ENCODE data around the gene RAC3.

Gene RAC3

GRCh38 chr17:82031303-82031884, at the start of gene RAC3:
RAC3 (plus strand) TSS chr17:82031678; CDS start chr17:82031762, 84 bp downstream.
- no peak within 1 kb of the TSS for H3K27ac ChIP-seq (ENCODE audit: low read depth, low read length, poor library complexity, severe bottlenecking)
- no peaks in the 10 kb centered on the region for H3K27me3 ChIP-seq (ENCODE audit: insufficient read depth, low read length)
- H3K9ac ChIP-seq (ENCODE audit: low read length) = peak within 1 kb of the TSS; percentile 73
- H3K4me3 ChIP-seq (ENCODE audit: low read depth, low read length, poor library complexity, severe bottlenecking) = peak within 1 kb of the TSS; percentile 73
- H3K79me2 ChIP-seq (ENCODE audit: insufficient read depth, low read length) = no peaks in the 10 kb centered on the region
- TF ChIP-seq EZH2 (IDR thresholded peaks at IDR 0.05; ENCODE audit: borderline replicate concordance, low read length) = no peak
- no peak for TF ChIP-seq CTCF (IDR thresholded peaks at IDR 0.05; ENCODE audit: low read length)
- peaks cover 7% of the 10 kb centered on the region; the same call in 1 of the 2 replicates for H3K36me3 ChIP-seq (ENCODE audit: insufficient read depth, low read length)
- H2AFZ ChIP-seq (ENCODE audit: low read length) = no peak within 1 kb of the TSS
- H3F3A ChIP-seq (ENCODE audit: insufficient read depth, low read length) = no peaks in the 10 kb centered on the region; the same call in 1 of the 2 replicates
- peak within 1 kb of the TSS; percentile 72 for H3K4me2 ChIP-seq (ENCODE audit: low read length)
- H3K4me1 ChIP-seq (ENCODE audit: insufficient read depth, low read length, severe bottlenecking) = peaks cover 28% of the 10 kb centered on the region
- H4K20me1 ChIP-seq (ENCODE audit: insufficient read depth, low read length) = no peaks in the 10 kb centered on the region
- H3K9me2 ChIP-seq (ENCODE audit: low read depth, low read length) = no peaks in the 10 kb centered on the region
- H3K9me3 ChIP-seq (ENCODE audit: low read length) = no peaks in the 10 kb centered on the region

- no peaks in the 10 kb centered on the region for H3K27me3 ChIP-seq (ENCODE audit: insufficient read depth, low read length)
- H3K9me3 ChIP-seq (ENCODE audit: low read length) = no peaks in the 10 kb centered on the region
- H3K9me2 ChIP-seq (ENCODE audit: low read depth, low read length) = no peaks in the 10 kb centered on the region
- H3K79me2 ChIP-seq (ENCODE audit: insufficient read depth, low read length) = no peaks in the 10 kb centered on the region
- no peak overlapping the region for H3K27ac ChIP-seq (ENCODE audit: low read depth, low read length, poor library complexity, severe bottlenecking)
- H3K4me3 ChIP-seq (ENCODE audit: low read depth, low read length, poor library complexity, severe bottlenecking) = no peak overlapping the region
- H3K9ac ChIP-seq (ENCODE audit: low read length) = no peak overlapping the region
- no peaks in the 10 kb centered on the region for H3F3A ChIP-seq (ENCODE audit: insufficient read depth, low read length)
- H3K4me2 ChIP-seq (ENCODE audit: low read length) = no peak overlapping the region
- no peak overlapping the region for H2AFZ ChIP-seq (ENCODE audit: low read length)
- peaks cover 8% of the 10 kb centered on the region for H3K4me1 ChIP-seq (ENCODE audit: insufficient read depth, low read length, severe bottlenecking)
- peaks cover 38% of the 10 kb centered on the region for H3K36me3 ChIP-seq (ENCODE audit: insufficient read depth, low read length)
- no peaks in the 10 kb centered on the region for H4K20me1 ChIP-seq (ENCODE audit: insufficient read depth, low read length)
- no peak for TF ChIP-seq EZH2 (IDR thresholded peaks at IDR 0.05; ENCODE audit: borderline replicate concordance, low read length)
- no peak for TF ChIP-seq CTCF (IDR thresholded peaks at IDR 0.05; ENCODE audit: low read length)
Observed at GRCh38 chr17:81983011-81983638, 48.4 kb upstream of the RAC3 start.

GRCh38 chr17:81983639-81984373, 47.7 kb upstream of the RAC3 start:
- H2AFZ ChIP-seq (ENCODE audit: low read length) = no peak overlapping the region
- no peaks in the 10 kb centered on the region for H3K9me2 ChIP-seq (ENCODE audit: low read depth, low read length)
- H3F3A ChIP-seq (ENCODE audit: insufficient read depth, low read length) = no peaks in the 10 kb centered on the region
- H3K9me3 ChIP-seq (ENCODE audit: low read length) = no peaks in the 10 kb centered on the region
- no peak overlapping the region for H3K4me3 ChIP-seq (ENCODE audit: low read depth, low read length, poor library complexity, severe bottlenecking)
- H3K79me2 ChIP-seq (ENCODE audit: insufficient read depth, low read length) = no peaks in the 10 kb centered on the region
- H3K4me2 ChIP-seq (ENCODE audit: low read length) = no peak overlapping the region
- H3K27me3 ChIP-seq (ENCODE audit: insufficient read depth, low read length) = no peaks in the 10 kb centered on the region
- peaks cover 38% of the 10 kb centered on the region for H3K36me3 ChIP-seq (ENCODE audit: insufficient read depth, low read length)
- H3K27ac ChIP-seq (ENCODE audit: low read depth, low read length, poor library complexity, severe bottlenecking) = no peak overlapping the region
- TF ChIP-seq CTCF (IDR thresholded peaks at IDR 0.05; ENCODE audit: low read length) (no peak), EZH2 (IDR thresholded peaks at IDR 0.05; ENCODE audit: borderline replicate concordance, low read length) (no peak)
- H4K20me1 ChIP-seq (ENCODE audit: insufficient read depth, low read length) = no peaks in the 10 kb centered on the region
- H3K4me1 ChIP-seq (ENCODE audit: insufficient read depth, low read length, severe bottlenecking) = peaks cover 2% of the 10 kb centered on the region
- no peak overlapping the region for H3K9ac ChIP-seq (ENCODE audit: low read length)

All from OCI-LY1 (cell line).